Naive B cell (primary cell): ENCODE results near the gene POTEF. TPM values are rescaled to one million over a fixed set of nuclear protein-coding genes. Genes with fewer than 3 reads are reported as not detected.
"Not testable (repeated sequence)": the region's sequence is repeated elsewhere in the genome, so short reads cannot be mapped to it uniquely, and the experiment has no call there.

Experiments used
- ATAC-seq, 2 donors: fragments of 150-1000 bp; cut with Tn5 transposase; 2 replicates each; pipeline ENCODE4 v1.10.0; 2021; ENCODE audit warnings: low read depth in 2 of 2, mild to moderate bottlenecking in 2 of 2, moderate library complexity in 2 of 2
- DNase-seq: peaks from one replicate; pipeline ENCODE4 v3.0.0; 2022
- H3K27ac Mint-ChIP-seq, 6 donors: one replicate each; pipeline ENCODE4 v1.8.0; 2020 to 2022; ENCODE audit warnings: mild to moderate bottlenecking in 6 of 6, mixed read lengths in 6 of 6, moderate library complexity in 5 of 6, inconsistent platforms in 2 of 6
- H3K27me3 Mint-ChIP-seq, 3 donors: one replicate each; pipeline ENCODE4 v1.8.0; 2021 to 2022; ENCODE audit warnings: mixed read lengths in 3 of 3, mild to moderate bottlenecking in 1 of 3
- H3K36me3 Mint-ChIP-seq, 2 donors: one replicate each; pipeline ENCODE4 v1.8.0; 2020 to 2022; ENCODE audit warnings: mixed read lengths in 2 of 2, inconsistent platforms in 1 of 2, mild to moderate bottlenecking in 1 of 2
- H3K4me1 Mint-ChIP-seq, 3 donors: one replicate each; pipeline ENCODE4 v1.8.0; 2020 to 2022; ENCODE audit warnings: mixed read lengths in 3 of 3, inconsistent platforms in 1 of 3, mild to moderate bottlenecking in 1 of 3, moderate library complexity in 1 of 3
- H3K4me3 Mint-ChIP-seq, 8 donors: one replicate each; pipeline ENCODE4 v1.8.0; 2020 to 2022; ENCODE audit warnings: mild to moderate bottlenecking in 8 of 8, mixed read lengths in 8 of 8, moderate library complexity in 8 of 8, inconsistent platforms in 2 of 8
- H3K9me3 Mint-ChIP-seq, 7 donors: one replicate each; pipeline ENCODE4 v1.8.0; 2020 to 2022; ENCODE audit warnings: mixed read lengths in 7 of 7, mild to moderate bottlenecking in 5 of 7, inconsistent platforms in 2 of 7, moderate library complexity in 1 of 7
- polyA plus RNA-seq, 6 donors: library from polyadenylated mRNA; unstranded; fragments of 300-500 nt; fragmentation: Illumina TruSeq; gene quantifications; one replicate each; pipeline ENCODE4 v1.2.3, GENCODE V29; 2021; ENCODE audit warnings: low read depth in 6 of 6

POTEF gene
- polyA plus RNA-seq, 6 donors from 2014 or later, result not detected

GRCh38 chr2:130157354-130157753, 28.3 kb upstream of the POTEF start:
- H3K9me3 Mint-ChIP-seq, H3K27me3 Mint-ChIP-seq, H3K36me3 Mint-ChIP-seq: not testable (repeated sequence)
- DNase-seq (peak; percentile 37), ATAC-seq (peak; percentile 34 to 44)
- peak overlapping the region; percentile 89 to 98 (median 96) for H3K27ac Mint-ChIP-seq
- peaks cover 25 to 37% (median 25%) of the 10 kb centered on the region in 3 donors for H3K4me1 Mint-ChIP-seq
- peak overlapping the region in 5 of 8 donors; percentile 42 to 76 (median 58) for H3K4me3 Mint-ChIP-seq

- peak overlapping the region in 2 of 8 donors; percentile 15 to 18 for H3K4me3 Mint-ChIP-seq
- no peaks in the 10 kb centered on the region for H3K27me3 Mint-ChIP-seq
- peaks cover 0 to 7% of the 10 kb centered on the region in 2 donors for H3K36me3 Mint-ChIP-seq
- ATAC-seq, result no peak
- peak overlapping the region in 5 of 6 donors; percentile 67 to 92 (median 86) for H3K27ac Mint-ChIP-seq
- peaks cover 25 to 37% (median 25%) of the 10 kb centered on the region in 3 donors for H3K4me1 Mint-ChIP-seq
- no peaks in the 10 kb centered on the region for H3K9me3 Mint-ChIP-seq
- DNase-seq, result no peak
These were observed 27.6 kb upstream of the POTEF start for GRCh38 chr2:130156624-130157004.

GRCh38 chr2:130155956-130156623, 27.1 kb upstream of the POTEF start:
- peak; percentile 27 for DNase-seq
- not testable (repeated sequence) for H3K9me3 Mint-ChIP-seq

GRCh38 chr2:130154773-130155765, 26.0 kb upstream of the POTEF start:
- DNase-seq, result no peak
- Mint-ChIP-seq H3K27me3 (no peaks in the 10 kb centered on the region), H3K4me1 (peaks cover 18 to 33% (median 25%) of the 10 kb centered on the region in 3 donors), H3K36me3 (peaks cover 0 to 7% of the 10 kb centered on the region in 2 donors), H3K27ac (peak overlapping the region in 5 of 6 donors; percentile 56 to 95 (median 74)), H3K9me3 (no peaks in the 10 kb centered on the region), H3K4me3 (no peak overlapping the region)
- no peak for ATAC-seq

More at GRCh38 chr2:130155956-130156623, 27.1 kb upstream of the POTEF start:
- H3K4me3 Mint-ChIP-seq, result peak overlapping the region in 3 of 8 donors; percentile 10 to 18 (median 15)
- not testable (repeated sequence) for H3K27me3 Mint-ChIP-seq, H3K36me3 Mint-ChIP-seq
- H3K4me1 Mint-ChIP-seq, result peaks cover 22 to 37% (median 25%) of the 10 kb centered on the region in 3 donors
- H3K27ac Mint-ChIP-seq, result peak overlapping the region; percentile 53 to 92 (median 78)
- peak in 1 of 2 donors; percentile 13 for ATAC-seq

GRCh38 chr2:130154423-130154770, 25.4 kb upstream of the POTEF start:
- H3K4me3 Mint-ChIP-seq, DNase-seq, ATAC-seq, H3K27me3 Mint-ChIP-seq, H3K9me3 Mint-ChIP-seq, H3K36me3 Mint-ChIP-seq: not testable (repeated sequence)
- H3K4me1 Mint-ChIP-seq, result peaks cover 17 to 31% (median 25%) of the 10 kb centered on the region in 3 donors
- H3K27ac Mint-ChIP-seq, result peak overlapping the region in 2 of 6 donors; percentile 32 to 75

GRCh38 chr2:130153721-130154422, 24.9 kb upstream of the POTEF start:
- not testable (repeated sequence) for H3K27me3 Mint-ChIP-seq, H3K36me3 Mint-ChIP-seq, ATAC-seq, DNase-seq, H3K9me3 Mint-ChIP-seq, H3K4me3 Mint-ChIP-seq
- H3K27ac Mint-ChIP-seq, result peak overlapping the region in 1 of 6 donors; percentile 69
- H3K4me1 Mint-ChIP-seq, result peaks cover 17 to 28% (median 24%) of the 10 kb centered on the region in 3 donors

GRCh38 chr2:130152816-130153595, 24.0 kb upstream of the POTEF start:
- Mint-ChIP-seq H3K4me3 (no peak overlapping the region), H3K4me1 (peaks cover 11 to 19% (median 16%) of the 10 kb centered on the region in 3 donors), H3K27me3 (no peaks in the 10 kb centered on the region), H3K27ac (peak overlapping the region in 1 of 6 donors; percentile 62), H3K9me3 (no peaks in the 10 kb centered on the region), H3K36me3 (peaks cover 0 to 7% of the 10 kb centered on the region in 2 donors)
- no peak for ATAC-seq
- DNase-seq, result no peak

GRCh38 chr2:130152136-130152815, 23.3 kb upstream of the POTEF start:
- H3K4me1 Mint-ChIP-seq, result peaks cover 4 to 12% (median 8%) of the 10 kb centered on the region in 3 donors
- not testable (repeated sequence) for H3K4me3 Mint-ChIP-seq, ATAC-seq, H3K9me3 Mint-ChIP-seq, H3K27ac Mint-ChIP-seq, DNase-seq, H3K27me3 Mint-ChIP-seq, H3K36me3 Mint-ChIP-seq

- not testable (repeated sequence) for H3K4me1 Mint-ChIP-seq, H3K4me3 Mint-ChIP-seq, H3K9me3 Mint-ChIP-seq, H3K27me3 Mint-ChIP-seq, H3K36me3 Mint-ChIP-seq, DNase-seq, ATAC-seq, H3K27ac Mint-ChIP-seq
These were observed 22.1 kb upstream of the POTEF start for GRCh38 chr2:130151145-130151512.

- no peaks in the 10 kb centered on the region for H3K9me3 Mint-ChIP-seq
- H3K27me3 Mint-ChIP-seq, result peaks cover 6 to 10% (median 9%) of the 10 kb centered on the region in 3 donors
- no peak overlapping the region for H3K4me3 Mint-ChIP-seq
- peak overlapping the region in 3 of 6 donors; percentile 49 to 92 (median 82) for H3K27ac Mint-ChIP-seq
- no peak for ATAC-seq
- peaks cover 0 to 4% (median 0%) of the 10 kb centered on the region in 3 donors for H3K4me1 Mint-ChIP-seq
- no peak for DNase-seq
- H3K36me3 Mint-ChIP-seq, result peaks cover 0 to 6% of the 10 kb centered on the region in 2 donors
These were observed 21.4 kb upstream of the POTEF start for GRCh38 chr2:130150181-130151144.

- H3K9me3 Mint-ChIP-seq, H3K4me3 Mint-ChIP-seq, ATAC-seq, H3K36me3 Mint-ChIP-seq, H3K4me1 Mint-ChIP-seq, DNase-seq: not testable (repeated sequence)
- H3K27ac Mint-ChIP-seq, result peak overlapping the region in 1 of 6 donors; percentile 49
- peaks cover 6 to 23% (median 13%) of the 10 kb centered on the region in 3 donors for H3K27me3 Mint-ChIP-seq
These were observed 19.5 kb upstream of the POTEF start for GRCh38 chr2:130148515-130148914.
